GM18951 (cell line): ENCODE measurements around the gene EMD.

Experiments
- POLR2A ChIP-seq: IDR thresholded peaks from 4 replicates; pipeline ENCODE4 v1.6.1; 2011; ENCODE audit warnings: mild to moderate bottlenecking; ENCODE audit not compliant: insufficient read length, insufficient read depth; ENCODE audit errors: extremely low read depth
- in situ Hi-C: fragments of 300-500 bp; cut with MboI; formaldehyde crosslinking; loops from one replicate; pipeline ENCODE4 v1.12.0; 2022; ENCODE audit warnings: low sequenced_read_pairs, mixed read lengths, inconsistent platforms; ENCODE audit not compliant: unreplicated experiment

EMD gene

GRCh38 chrX:154371789-154372300 lies 7.2 kb upstream of the EMD start:
- TF ChIP-seq POLR2A = peak; percentile 14
- in situ Hi-C loops = no loop called here

DNA sequence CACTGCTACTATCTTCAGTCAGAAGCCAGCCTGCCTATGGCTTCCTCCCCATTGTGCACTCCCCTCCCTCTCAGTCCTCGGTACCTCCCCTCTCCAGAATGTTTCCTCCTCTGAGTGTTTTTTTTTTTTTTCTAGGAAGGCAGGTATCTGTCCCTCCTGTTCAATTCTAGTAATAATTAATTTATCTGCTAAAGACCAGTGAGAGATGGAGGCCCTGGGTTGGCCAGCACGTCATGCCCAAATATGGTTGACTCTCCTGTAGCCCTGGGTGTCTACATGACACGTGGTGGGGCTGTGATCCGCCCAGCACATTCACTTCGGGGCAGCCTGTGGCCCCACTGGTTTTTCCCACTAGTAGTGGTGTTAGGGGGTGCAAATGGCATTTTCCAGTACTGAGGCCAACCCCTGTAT lies 6.5 kb upstream of the EMD start:
- TF ChIP-seq POLR2A = peak; percentile 48
- in situ Hi-C loops = no loop called here

DNA sequence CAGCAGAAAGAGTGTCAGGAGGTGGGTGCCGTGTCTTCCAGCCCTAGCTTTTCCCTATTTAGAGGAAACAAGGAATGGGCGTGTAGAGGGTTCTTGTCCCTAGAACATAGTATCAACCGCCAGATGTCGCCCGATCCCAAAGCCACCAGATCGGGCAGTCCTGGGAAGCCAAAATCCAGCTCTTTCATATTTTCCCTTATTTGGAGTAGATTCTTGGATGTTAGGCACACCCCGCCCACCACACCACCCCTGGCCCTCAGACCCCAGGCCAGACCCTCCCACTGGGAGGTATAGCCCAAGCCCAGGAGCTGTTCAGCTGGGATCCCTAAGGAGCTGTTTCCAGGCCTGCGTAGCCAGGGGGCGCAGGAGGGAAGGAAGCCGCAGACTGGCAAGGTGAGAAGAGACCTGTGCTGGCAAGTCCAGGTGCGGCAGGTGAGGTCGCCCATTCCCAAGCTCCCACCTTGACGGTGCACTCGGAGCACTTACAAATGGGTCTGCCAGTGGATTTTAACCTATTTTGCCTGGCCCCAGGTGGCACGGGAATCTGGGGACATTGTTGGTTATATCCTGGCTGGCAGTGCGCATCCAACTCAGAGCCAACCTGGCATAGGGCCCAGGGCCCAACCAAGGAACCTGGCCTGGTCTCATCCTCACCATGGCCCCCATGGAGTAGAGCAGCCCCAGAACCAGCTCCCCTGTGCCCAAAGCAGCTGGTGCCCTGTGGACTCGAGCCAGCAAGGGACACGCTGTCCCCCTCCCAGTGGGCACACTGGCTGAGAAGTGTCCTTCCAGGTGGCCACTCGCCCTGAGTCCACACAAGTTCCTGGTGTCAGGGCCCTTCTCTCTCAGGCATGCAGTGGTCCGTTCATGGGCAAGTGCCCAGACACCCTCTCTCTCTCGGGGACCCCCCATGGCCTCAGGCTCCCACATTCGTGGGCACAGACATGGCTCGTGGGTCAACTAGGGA lies 5.5 kb upstream of the EMD start:
- in situ Hi-C loops = no loop called here
- TF ChIP-seq POLR2A = no peak

GRCh38 chrX:154374313-154375155 lies 4.6 kb upstream of the EMD start, which contains the start of gene FLNA:
FLNA (minus strand) TSS chrX:154374634; CDS start chrX:154371245, 3,389 bp downstream.
- peak; percentile 23 for TF ChIP-seq POLR2A
- in situ Hi-C loops = no loop called here

DNA sequence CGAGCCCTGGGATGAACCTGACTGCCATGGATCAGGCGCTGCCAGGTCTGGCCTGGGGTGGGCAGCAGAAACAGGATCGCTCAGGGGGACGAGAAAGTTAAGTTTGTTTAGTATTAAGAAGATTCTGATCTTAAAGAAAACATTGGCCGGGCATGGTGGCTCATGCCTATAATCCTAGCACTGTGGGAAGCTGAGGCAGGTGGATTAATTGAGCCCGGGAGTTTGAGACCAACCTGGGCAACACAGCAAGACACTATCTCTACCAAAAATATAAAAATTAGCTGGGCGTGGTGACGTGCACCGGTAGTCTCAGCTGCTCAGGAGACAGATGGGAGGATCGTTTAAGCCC lies 4.0 kb upstream of the EMD start:
- in situ Hi-C loops = no loop called here

GRCh38 chrX:154376774-154377173 lies 2.3 kb upstream of the EMD start:
- TF ChIP-seq POLR2A = no peak
- in situ Hi-C loops = no loop called here

More for the DNA sequence above, 4.0 kb upstream of the EMD start:
- no peak for TF ChIP-seq POLR2A

DNA sequence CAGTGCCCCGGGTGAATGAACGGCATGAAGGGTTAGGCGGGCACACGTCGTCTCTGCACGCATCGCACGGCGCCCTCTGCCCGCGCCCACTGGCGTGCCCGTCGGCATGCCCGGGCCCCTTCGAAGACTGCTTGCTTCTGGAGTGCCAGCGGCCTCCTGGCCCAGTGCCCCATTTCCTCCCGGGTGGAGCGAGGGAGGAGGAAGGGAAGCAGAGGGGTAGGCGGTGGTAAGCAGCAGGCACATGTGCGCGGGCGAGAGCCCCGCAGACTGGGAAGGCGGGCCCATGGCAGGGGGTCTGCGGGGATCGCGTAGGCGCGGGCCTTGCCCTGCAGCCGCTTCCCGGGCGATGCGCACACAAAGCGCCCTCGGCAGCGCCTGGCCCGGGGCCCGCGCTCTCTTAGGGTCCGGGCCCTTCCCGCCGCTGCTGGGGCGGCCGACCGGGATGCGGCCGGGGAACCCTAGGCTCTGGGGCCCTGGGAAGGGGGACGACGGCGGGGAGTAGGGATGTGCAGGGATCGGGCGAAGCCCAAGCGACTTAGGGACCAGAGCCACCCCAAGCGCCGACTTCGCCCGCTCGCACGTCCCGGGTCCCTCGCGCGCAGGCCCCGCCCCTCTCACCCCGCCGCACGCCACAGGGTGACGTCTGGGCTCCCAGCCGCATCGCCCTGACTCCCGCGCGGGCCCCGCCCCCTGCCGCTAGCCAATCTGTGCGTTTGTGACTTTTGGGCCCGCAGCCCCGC lies 866 bp upstream of the EMD start:
- in situ Hi-C loops = no loop called here
- TF ChIP-seq POLR2A = peak; percentile 74

GRCh38 chrX:154379569-154379951 lies 465 bp downstream of the EMD start:
- no peak for TF ChIP-seq POLR2A
- in situ Hi-C loops = no loop called here

DNA sequence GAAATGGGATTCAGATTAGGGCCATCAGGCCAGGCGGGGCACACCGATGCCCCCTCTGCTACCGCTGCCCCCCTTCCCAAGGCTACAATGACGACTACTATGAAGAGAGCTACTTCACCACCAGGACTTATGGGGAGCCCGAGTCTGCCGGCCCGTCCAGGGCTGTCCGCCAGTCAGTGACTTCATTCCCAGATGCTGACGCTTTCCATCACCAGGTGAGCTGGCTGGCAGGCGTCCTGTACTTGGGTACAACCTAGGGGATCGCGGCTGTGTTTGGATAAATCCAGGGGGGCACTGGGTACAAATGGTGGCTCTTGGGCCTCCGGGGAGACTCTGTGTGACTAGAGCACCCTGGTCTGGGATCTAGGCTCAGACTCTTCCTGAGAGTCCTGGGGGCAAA lies 1.1 kb downstream of the EMD start:
- in situ Hi-C loops = no loop called here
- no peak for TF ChIP-seq POLR2A

DNA sequence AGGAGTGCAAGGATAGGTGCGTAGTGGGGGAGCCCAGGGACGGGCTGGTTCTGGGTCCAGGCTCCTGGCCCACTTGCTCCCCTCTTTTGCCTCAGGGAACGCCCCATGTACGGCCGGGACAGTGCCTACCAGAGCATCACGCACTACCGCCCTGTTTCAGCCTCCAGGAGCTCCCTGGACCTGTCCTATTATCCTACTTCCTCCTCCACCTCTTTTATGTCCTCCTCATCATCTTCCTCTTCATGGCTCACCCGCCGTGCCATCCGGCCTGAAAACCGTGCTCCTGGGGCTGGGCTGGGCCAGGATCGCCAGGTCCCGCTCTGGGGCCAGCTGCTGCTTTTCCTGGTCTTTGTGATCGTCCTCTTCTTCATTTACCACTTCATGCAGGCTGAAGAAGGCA lies 1.7 kb downstream of the EMD start:
- in situ Hi-C loops = no loop called here

DNA sequence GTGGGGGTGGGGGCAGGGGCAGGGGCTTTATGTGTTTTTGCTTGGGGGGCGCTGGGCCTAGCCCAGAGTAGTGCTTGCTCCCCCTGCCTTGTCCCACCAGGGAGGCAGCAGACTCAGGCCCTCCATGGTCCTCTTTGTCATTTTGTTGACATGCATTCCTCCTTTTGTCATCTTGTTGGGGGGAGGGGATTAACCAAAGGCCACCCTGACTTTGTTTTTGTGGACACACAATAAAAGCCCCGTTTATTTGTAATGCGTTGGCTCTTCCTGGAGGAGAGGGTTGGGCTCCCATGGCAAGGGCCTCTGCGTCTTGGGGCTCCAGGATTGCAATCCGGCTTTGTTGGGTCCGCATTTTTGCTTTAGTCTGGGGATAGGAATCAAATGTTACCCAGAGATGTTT lies 2.2 kb downstream of the EMD start:
- in situ Hi-C loops = no loop called here

More for the DNA sequence above, 1.7 kb downstream of the EMD start:
- TF ChIP-seq POLR2A = no peak

GRCh38 chrX:154382483-154383069 lies 3.5 kb downstream of the EMD start:
- in situ Hi-C loops = no loop called here

More for the DNA sequence above, 2.2 kb downstream of the EMD start:
- TF ChIP-seq POLR2A = no peak

More at GRCh38 chrX:154382483-154383069, 3.5 kb downstream of the EMD start:
- no peak for TF ChIP-seq POLR2A
